Measurements from ENCODE around the gene SNX24.

- TF ChIP-seq MAX (IDR thresholded peaks at IDR 0.05; ENCODE audit: low read depth, low read length) (no peak), MTA3 (IDR thresholded peaks at IDR 0.05; ENCODE audit: borderline replicate concordance, low read length) (no peak), CTCF (IDR thresholded peaks at IDR 0.05 in 2 of 3, conservative IDR thresholded peaks at IDR 0.05 in 1 of 3; ENCODE audit: control insufficient read depth in 2 of 3, extremely low read depth in 1 of 3, insufficient read depth in 1 of 3, low read depth in 3 of 3, low read length in 3 of 3) (no peak), TCF7 (IDR thresholded peaks at IDR 0.05; ENCODE audit: borderline replicate concordance) (no peak), RELA (IDR thresholded peaks at IDR 0.05; ENCODE audit: borderline replicate concordance, partially characterized antibody) (no peak), POLR2AphosphoS2 (IDR thresholded peaks at IDR 0.05; ENCODE audit: low read depth, low read length) (no peak), POLR2A (IDR thresholded peaks at IDR 0.05; ENCODE audit: low read depth, low read length) (no peak), CREM (IDR thresholded peaks at IDR 0.05; ENCODE audit: low read depth) (no peak)
Observed at GRCh38 chr5:122948319-122948718, 102.9 kb downstream of the SNX24 start.
